H9 (cell line): Measurements from ENCODE around the gene NAT14. TPM values are rescaled to one million over a fixed set of nuclear protein-coding genes. Genes with fewer than 3 reads are reported as not detected.

Experiments used
- DNase-seq: peaks from one replicate; pipeline ENCODE4 v3.0.0-alpha.2; 2017
- H2AFZ ChIP-seq: one replicate; pipeline ENCODE4 v1.6.1; 2013; ENCODE audit warnings: mild to moderate bottlenecking, low read length, control low read depth, moderate library complexity
- H2AK5ac ChIP-seq: 2 replicates; pipeline ENCODE4 v1.6.1; 2013; ENCODE audit warnings: low read length, control low read depth, mixed read lengths; ENCODE audit not compliant: insufficient read length
- H2BK120ac ChIP-seq: one replicate; pipeline ENCODE4 v1.6.1; 2013; ENCODE audit warnings: low read depth, mild to moderate bottlenecking, low read length, control low read depth, inconsistent platforms; ENCODE audit not compliant: poor library complexity, severe bottlenecking
- H2BK12ac ChIP-seq: 2 replicates; pipeline ENCODE4 v1.6.1; 2013; ENCODE audit warnings: low read length, control low read depth, mixed read lengths, low read depth; ENCODE audit not compliant: insufficient read length
- H2BK15ac ChIP-seq: 2 replicates; pipeline ENCODE4 v1.6.1; 2013; ENCODE audit warnings: low read depth, low read length, control low read depth
- H2BK20ac ChIP-seq: one replicate; pipeline ENCODE4 v1.6.1; 2013; ENCODE audit warnings: low read depth, mild to moderate bottlenecking, low read length, control low read depth, inconsistent platforms; ENCODE audit not compliant: poor library complexity, severe bottlenecking
- H2BK5ac ChIP-seq: 2 replicates; pipeline ENCODE4 v1.6.1; 2013; ENCODE audit warnings: low read length, control low read depth, mixed read lengths; ENCODE audit not compliant: insufficient read length
- H3K14ac ChIP-seq: 2 replicates; pipeline ENCODE4 v1.6.1; 2013; ENCODE audit warnings: low read length, control low read depth; ENCODE audit not compliant: insufficient read depth
- H3K18ac ChIP-seq: 2 replicates; pipeline ENCODE4 v1.6.1; 2013; ENCODE audit warnings: low read depth, mild to moderate bottlenecking, mixed read lengths, low read length, control low read depth; ENCODE audit not compliant: insufficient read length
- H3K23ac ChIP-seq: 2 replicates; pipeline ENCODE4 v1.6.1; 2013; ENCODE audit warnings: low read length, control low read depth, mixed read lengths, low read depth; ENCODE audit not compliant: insufficient read length
- H3K23me2 ChIP-seq: 2 replicates; pipeline ENCODE4 v1.6.1; 2013; ENCODE audit warnings: low read depth, mild to moderate bottlenecking, mixed read lengths, low read length, control low read depth; ENCODE audit not compliant: insufficient read length, poor library complexity, severe bottlenecking
- H3K27ac ChIP-seq: 2 replicates; pipeline ENCODE4 v1.5.1; 2013; ENCODE audit warnings: low read length, control low read depth, mixed read lengths, low read depth; ENCODE audit not compliant: insufficient read length
- H3K27me3 ChIP-seq: 2 replicates; pipeline ENCODE4 v1.6.1; 2013; ENCODE audit warnings: low read length, control low read depth, inconsistent platforms; ENCODE audit not compliant: insufficient read depth
- H3K4ac ChIP-seq: 2 replicates; pipeline ENCODE4 v1.6.1; 2013; ENCODE audit warnings: low read depth, mild to moderate bottlenecking, control low read depth, inconsistent platforms, low read length, moderate library complexity
- H3K4me1 ChIP-seq: 2 replicates; pipeline ENCODE4 v1.6.1; 2013; ENCODE audit warnings: low read length, control low read depth, inconsistent platforms; ENCODE audit not compliant: insufficient read depth
- H3K4me2 ChIP-seq: 2 replicates; pipeline ENCODE4 v1.6.1; 2013; ENCODE audit warnings: low read length, control low read depth, mixed read lengths; ENCODE audit not compliant: insufficient read length, insufficient read depth
- H3K56ac ChIP-seq: 2 replicates; pipeline ENCODE4 v1.6.1; 2013; ENCODE audit warnings: low read depth, mild to moderate bottlenecking, mixed read lengths, low read length, control low read depth; ENCODE audit not compliant: insufficient read length
- H3K79me1 ChIP-seq: 2 replicates; pipeline ENCODE4 v1.6.1; 2013; ENCODE audit warnings: low read depth, mild to moderate bottlenecking, moderate library complexity, low read length, control low read depth, inconsistent platforms; ENCODE audit not compliant: insufficient read depth, poor library complexity, severe bottlenecking
- H3K79me2 ChIP-seq: 2 replicates; pipeline ENCODE4 v1.6.1; 2013; ENCODE audit warnings: low read length, control low read depth, inconsistent platforms; ENCODE audit not compliant: insufficient read depth
- H3K9ac ChIP-seq: 2 replicates; pipeline ENCODE4 v1.6.1; 2013; ENCODE audit warnings: low read length, control low read depth, mixed read lengths; ENCODE audit not compliant: insufficient read length; ENCODE audit errors: extremely low read depth
- H3K9me3 ChIP-seq: one replicate; pipeline ENCODE4 v1.6.1; 2013; ENCODE audit warnings: low read depth, low read length, inconsistent platforms; ENCODE audit not compliant: control insufficient read depth
- H3T11ph ChIP-seq: one replicate; pipeline ENCODE4 v1.6.1; 2013; ENCODE audit warnings: mild to moderate bottlenecking, low read length, control low read depth, inconsistent platforms
- H4K20me1 ChIP-seq: one replicate; pipeline ENCODE4 v1.6.1; 2013; ENCODE audit not compliant: control insufficient read depth, insufficient read length, insufficient read depth
- H4K5ac ChIP-seq: 2 replicates; pipeline ENCODE4 v1.6.1; 2013; ENCODE audit warnings: low read depth, mild to moderate bottlenecking, mixed read lengths, low read length, control low read depth; ENCODE audit not compliant: insufficient read length
- H4K8ac ChIP-seq: replicated peaks from 2 replicates; pipeline ENCODE4 v1.6.1; 2013; ENCODE audit warnings: low read length, control low read depth, mixed read lengths, low read depth; ENCODE audit not compliant: insufficient read length
- H4K91ac ChIP-seq: 2 replicates; pipeline ENCODE4 v1.6.1; 2013; ENCODE audit warnings: low read depth, mild to moderate bottlenecking, moderate library complexity, mixed read lengths, low read length, control low read depth; ENCODE audit not compliant: insufficient read length
- H3K27ac Mint-ChIP-seq, 3 experiments: 2 replicates in 2 of 3; 3 replicates in 1 of 3; pipeline ENCODE4 v1.8.0; 2020 to 2021; ENCODE audit warnings: mixed read lengths in 3 of 3, mild to moderate bottlenecking in 1 of 3, moderate library complexity in 1 of 3
- H3K27me3 Mint-ChIP-seq: 2 replicates; pipeline ENCODE4 v1.8.0; 2021; ENCODE audit warnings: low read depth, mild to moderate bottlenecking, moderate library complexity, mixed read lengths
- H3K36me3 Mint-ChIP-seq, 3 experiments: 2 replicates in 2 of 3; 3 replicates in 1 of 3; pipeline ENCODE4 v1.8.0; 2020 to 2021; ENCODE audit warnings: low read depth in 3 of 3, mixed read lengths in 3 of 3; ENCODE audit not compliant: insufficient read depth in 1 of 3
- H3K4me1 Mint-ChIP-seq, 2 experiments: 2 replicates each; pipeline ENCODE4 v1.8.0; 2020; ENCODE audit warnings: mixed read lengths in 2 of 2
- H3K4me3 Mint-ChIP-seq, 2 experiments: 2 replicates in 1 of 2; 3 replicates in 1 of 2; pipeline ENCODE4 v1.8.0; 2020 to 2021; ENCODE audit warnings: mild to moderate bottlenecking in 2 of 2, mixed read lengths in 2 of 2, moderate library complexity in 1 of 2
- H3K9me3 Mint-ChIP-seq, 2 experiments: 2 replicates in 1 of 2; 3 replicates in 1 of 2; pipeline ENCODE4 v1.8.0; 2020; ENCODE audit warnings: mild to moderate bottlenecking in 2 of 2, mixed read lengths in 2 of 2, moderate library complexity in 1 of 2
- WGBS: extraction: QIAGEN DNeasy Blood & Tissue Kit; methylation state at CpG from one replicate; pipeline ENCODE4 v1.1.7; 2013; ENCODE audit warnings: missing lambda C conversion rate, low lambda C conversion rate, mixed read lengths; ENCODE audit not compliant: insufficient read length; ENCODE audit errors: extremely low coverage; 5-methylcytosine and 5-hydroxymethylcytosine counted together
- total RNA-seq: library from RNA; stranded (reverse); gene quantifications from 2 replicates; pipeline ENCODE4 v1.2.1, GENCODE V29; 2021
- TF ChIP-seq, protein P1 (sequence below): fragments of 200-600 bp; sonication (generic); conservative IDR thresholded peaks from 3 replicates; pipeline ENCODE4 v1.8.0; 2021; ENCODE audit warnings: antibody characterized with exemption, mild to moderate bottlenecking

The NAT14 gene
- total RNA-seq, 1 experiment from 2014 or later = 51.2 TPM

DNA sequence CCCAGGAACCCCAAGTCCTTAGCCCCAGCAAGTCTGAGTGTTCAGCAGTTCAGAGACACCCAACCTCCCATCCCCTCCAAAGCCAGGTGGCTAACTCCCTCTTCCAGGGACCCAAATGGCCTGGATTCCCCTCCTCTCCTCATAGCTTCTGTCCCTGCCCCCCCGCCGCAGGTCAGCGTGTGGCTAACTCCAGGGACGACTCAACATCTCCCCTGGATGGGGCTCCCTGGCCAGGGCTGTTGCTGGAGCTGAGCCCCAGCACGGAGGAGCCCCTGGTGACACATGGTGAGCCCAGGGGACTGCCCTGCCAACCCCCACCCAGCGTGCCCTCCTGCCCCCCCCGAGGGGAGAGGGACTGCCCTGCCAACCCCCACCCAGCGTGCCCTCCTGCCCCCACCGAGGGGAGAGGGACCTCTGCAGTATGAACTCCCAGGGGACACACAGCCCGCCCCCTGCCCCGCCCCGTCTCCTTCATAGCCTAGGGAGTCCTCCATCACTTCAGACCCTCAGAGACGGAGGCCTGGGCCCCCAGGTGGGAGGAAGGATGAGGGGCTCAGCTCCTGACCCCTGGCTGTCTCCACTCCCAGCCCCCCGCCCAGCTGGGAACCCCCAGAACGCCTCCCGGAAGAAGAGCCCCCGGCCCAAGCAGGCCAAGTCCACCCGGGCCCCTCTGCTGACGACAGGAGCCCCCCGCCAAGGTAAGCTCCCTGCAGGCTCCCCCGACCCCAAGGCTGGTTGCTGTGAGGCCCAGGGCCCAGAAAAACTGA is 4.9 kb downstream of the NAT14 start:
- peak overlapping the region in 1 of 3 experiments; percentile 65; a peak in 1 of 7 replicates for H3K27ac Mint-ChIP-seq

More for the DNA sequence above, 4.9 kb downstream of the NAT14 start:
- Histone ChIP-seq H3K79me1 (no peaks in the 10 kb centered on the region), H3K27ac (no peak overlapping the region), H3K18ac (no peak overlapping the region), H3K4me1 (peaks cover 3% of the 10 kb centered on the region), H4K91ac (no peak overlapping the region), H3K4me2 (no peak overlapping the region), H3K9me3 (no peaks in the 10 kb centered on the region), H3K9ac (no peak overlapping the region), H3K23ac (no peak overlapping the region), H3K23me2 (peaks cover 8% of the 10 kb centered on the region), H2AFZ (no peak overlapping the region), H2BK5ac (no peak overlapping the region), H3K27me3 (no peaks in the 10 kb centered on the region), H2BK120ac (no peak overlapping the region), H3K4ac (no peak overlapping the region), H2BK15ac (no peak overlapping the region), H4K8ac (no peak overlapping the region), H2BK20ac (no peak overlapping the region), H3K79me2 (no peaks in the 10 kb centered on the region), H3T11ph (no peak overlapping the region), H4K20me1 (no peaks in the 10 kb centered on the region), H2BK12ac (no peak overlapping the region), H3K14ac (no peak overlapping the region), H4K5ac (no peak overlapping the region), H3K56ac (no peak overlapping the region), H2AK5ac (no peak overlapping the region)
- no CpG with 5 or more reads among the region's 21 CpGs for WGBS
- H3K4me3 Mint-ChIP-seq = no peak overlapping the region
- no peaks in the 10 kb centered on the region for H3K9me3 Mint-ChIP-seq
- DNase-seq = no peak
- peaks cover 22 to 41% of the 10 kb centered on the region in 2 experiments for H3K4me1 Mint-ChIP-seq
- H3K27me3 Mint-ChIP-seq = peaks cover 9% of the 10 kb centered on the region
- TF ChIP-seq, protein P1, sequence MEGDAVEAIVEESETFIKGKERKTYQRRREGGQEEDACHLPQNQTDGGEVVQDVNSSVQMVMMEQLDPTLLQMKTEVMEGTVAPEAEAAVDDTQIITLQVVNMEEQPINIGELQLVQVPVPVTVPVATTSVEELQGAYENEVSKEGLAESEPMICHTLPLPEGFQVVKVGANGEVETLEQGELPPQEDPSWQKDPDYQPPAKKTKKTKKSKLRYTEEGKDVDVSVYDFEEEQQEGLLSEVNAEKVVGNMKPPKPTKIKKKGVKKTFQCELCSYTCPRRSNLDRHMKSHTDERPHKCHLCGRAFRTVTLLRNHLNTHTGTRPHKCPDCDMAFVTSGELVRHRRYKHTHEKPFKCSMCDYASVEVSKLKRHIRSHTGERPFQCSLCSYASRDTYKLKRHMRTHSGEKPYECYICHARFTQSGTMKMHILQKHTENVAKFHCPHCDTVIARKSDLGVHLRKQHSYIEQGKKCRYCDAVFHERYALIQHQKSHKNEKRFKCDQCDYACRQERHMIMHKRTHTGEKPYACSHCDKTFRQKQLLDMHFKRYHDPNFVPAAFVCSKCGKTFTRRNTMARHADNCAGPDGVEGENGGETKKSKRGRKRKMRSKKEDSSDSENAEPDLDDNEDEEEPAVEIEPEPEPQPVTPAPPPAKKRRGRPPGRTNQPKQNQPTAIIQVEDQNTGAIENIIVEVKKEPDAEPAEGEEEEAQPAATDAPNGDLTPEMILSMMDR = no peak
- peaks cover 0 to 5% (median 0%) of the 10 kb centered on the region in 3 experiments; a peak in 3 of 7 replicates for H3K36me3 Mint-ChIP-seq
